ACHN (cell line): ENCODE data around the gene SNRNP48.

Source experiments
- DNase-seq: peaks from one replicate; pipeline ENCODE4 v3.0.0-alpha.2; 2015
- in situ Hi-C: cut with HindIII; loops from 2 replicates; pipeline ENCODE4 v1.10.0; 2017; ENCODE audit warnings: low sequenced_read_pairs, low pct_ligation_motif_present, low pct_unique_long_range_greater_than_20kb

Gene SNRNP48, protein sequence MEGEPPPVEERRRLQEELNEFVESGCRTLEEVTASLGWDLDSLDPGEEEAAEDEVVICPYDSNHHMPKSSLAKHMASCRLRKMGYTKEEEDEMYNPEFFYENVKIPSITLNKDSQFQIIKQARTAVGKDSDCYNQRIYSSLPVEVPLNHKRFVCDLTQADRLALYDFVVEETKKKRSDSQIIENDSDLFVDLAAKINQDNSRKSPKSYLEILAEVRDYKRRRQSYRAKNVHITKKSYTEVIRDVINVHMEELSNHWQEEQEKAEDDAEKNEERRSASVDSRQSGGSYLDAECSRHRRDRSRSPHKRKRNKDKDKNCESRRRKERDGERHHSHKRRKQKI

DNA sequence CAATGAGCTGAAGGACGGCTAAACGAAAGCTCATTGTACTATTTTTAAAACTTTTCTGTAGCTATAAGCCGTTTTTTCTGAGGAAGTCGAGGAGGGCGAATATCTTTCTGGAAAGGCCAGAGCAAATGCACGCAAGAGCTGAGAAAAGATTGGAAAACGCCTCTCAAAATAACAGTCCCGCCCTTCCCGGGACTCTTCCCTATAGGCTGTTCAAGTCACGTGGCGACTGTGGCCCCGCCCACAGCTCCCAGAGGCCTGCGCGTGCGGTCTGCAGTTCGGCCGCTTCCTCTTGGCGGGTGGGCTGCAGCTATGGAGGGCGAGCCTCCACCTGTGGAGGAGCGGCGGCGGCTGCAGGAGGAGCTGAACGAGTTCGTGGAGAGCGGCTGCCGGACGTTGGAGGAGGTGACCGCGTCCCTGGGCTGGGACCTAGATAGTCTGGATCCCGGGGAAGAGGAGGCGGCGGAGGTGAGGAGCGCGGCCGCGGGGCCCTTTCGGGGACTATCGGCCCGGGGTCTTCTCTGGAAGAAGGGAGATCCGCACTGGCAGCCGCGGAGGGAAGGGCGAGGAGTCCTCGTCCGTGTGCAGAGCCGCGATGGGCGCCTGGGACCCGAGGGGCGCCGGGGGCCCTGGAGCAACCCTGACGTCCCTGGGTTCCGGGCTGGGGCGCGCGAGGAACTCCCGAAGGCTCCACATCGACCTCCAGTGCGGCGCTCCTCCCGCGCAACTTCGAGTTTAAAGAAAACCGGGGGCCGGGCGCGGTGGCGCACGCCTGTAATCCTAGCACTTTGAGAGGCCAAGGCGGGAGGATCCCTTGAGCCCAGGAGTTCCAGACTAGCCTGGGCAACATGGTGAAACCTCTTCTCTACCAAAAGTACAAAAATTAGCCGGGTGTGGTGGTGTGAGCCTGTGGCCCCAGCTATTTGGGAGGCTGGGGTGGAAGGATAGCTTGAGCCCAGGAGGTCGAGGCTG lies at the start of gene SNRNP48:
Gene SNRNP48 (plus strand): TSS at position 250 of the 969 bp plus-strand sequence. CDS start 60 bp downstream, at position 310.
- DNase-seq = peak; percentile 91
- in situ Hi-C loops = loop anchor here (25.0 kb wide), 1 partner anchor 303 kb away; no protein-coding TSS in a partner anchor

DNA sequence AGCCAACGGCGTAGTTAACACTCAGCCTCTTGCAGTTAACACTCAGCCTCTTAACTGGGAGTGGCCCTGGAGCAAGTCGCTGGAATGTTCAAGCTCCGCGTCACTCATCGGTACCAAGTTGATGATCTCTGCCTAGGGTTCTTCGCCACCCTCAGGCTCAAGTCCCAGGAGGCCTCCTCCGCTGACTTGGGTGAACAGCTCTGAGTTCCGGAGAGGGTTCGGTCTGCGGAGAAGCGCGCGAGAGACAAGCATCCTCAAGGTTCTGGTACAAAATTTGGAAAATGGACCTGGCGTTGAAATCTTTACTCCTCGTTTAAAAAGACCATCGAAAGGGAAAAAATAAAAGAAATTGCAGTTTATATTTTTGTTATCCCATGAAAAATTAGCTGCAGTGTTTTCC lies 49.4 kb upstream of the SNRNP48 start:
- DNase-seq = no peak
- in situ Hi-C loops = no loop called here

DNA sequence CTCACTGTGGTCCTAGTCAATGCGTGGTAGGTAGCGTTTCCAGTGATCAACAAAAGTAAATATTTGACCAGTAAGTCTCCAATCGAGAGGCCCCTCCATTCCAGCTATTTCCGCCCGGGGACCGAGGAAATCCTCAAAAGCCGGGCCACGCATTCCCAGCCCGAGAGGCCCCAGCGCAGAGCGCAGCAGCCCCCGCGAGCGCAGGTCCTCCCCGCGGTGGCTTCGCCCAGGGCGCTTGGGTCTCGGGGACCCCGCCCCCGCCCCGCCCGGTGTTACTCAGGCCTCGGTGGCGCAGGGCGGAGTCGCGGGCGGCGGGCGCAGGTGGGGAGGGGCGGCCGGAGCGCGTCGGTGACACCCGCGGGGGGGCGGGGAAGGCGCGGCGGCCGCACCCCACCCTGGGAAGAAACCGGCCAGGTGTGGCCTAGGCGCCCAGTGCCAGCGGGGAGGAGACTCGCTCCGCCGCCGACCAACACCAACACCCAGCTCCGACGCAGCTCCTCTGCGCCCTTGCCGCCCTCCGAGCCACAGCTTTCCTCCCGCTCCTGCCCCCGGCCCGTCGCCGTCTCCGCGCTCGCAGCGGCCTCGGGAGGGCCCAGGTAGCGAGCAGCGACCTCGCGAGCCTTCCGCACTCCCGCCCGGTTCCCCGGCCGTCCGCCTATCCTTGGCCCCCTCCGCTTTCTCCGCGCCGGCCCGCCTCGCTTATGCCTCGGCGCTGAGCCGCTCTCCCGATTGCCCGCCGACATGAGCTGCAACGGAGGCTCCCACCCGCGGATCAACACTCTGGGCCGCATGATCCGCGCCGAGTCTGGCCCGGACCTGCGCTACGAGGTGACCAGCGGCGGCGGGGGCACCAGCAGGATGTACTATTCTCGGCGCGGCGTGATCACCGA lies 48.6 kb upstream of the SNRNP48 start, which contains the start of gene DSP:
Gene DSP (plus strand): TSS at position 497 of the 890 bp plus-strand sequence. CDS start 245 bp downstream, at position 742.
- DNase-seq = peak; percentile 37
- in situ Hi-C loops = no loop called here

DNA sequence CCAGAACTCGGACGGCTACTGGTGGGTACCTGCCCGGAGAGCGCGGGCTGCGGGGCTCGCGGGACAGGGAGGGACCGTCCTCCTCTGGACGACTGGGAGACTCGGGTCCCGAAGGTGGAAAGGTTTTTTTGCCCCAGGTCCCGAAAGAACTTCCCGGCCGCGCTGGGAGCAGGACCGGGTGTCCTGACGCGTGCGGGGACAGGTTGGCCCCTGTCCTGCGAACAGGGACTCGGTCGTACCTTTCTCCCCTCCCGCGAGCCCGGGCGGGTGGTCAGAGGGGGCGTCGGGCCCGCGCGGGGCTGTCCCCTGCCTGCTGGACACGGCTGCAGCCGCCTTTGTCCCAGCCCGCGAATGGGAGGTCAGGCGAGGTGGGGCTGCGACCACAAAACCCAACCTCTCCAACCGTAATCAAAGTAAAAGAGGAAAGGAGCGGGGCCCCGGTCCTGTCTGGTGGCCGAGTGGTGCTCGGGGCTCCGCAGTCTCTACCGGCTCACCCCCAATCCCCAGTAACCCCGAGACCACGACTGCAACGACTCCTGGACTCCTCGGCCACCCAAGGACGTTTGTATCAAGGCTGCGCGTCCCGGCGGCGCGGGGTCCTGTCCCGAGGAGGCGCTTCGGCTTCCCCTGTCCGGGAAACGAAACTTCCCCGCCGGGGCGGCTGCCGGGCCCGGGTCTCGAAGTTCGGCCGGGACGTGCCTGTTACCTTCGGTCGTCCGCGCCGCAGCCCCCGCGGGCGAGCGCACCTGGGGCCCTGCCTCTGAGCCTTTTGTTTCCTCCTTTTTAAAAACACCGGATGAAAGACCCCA lies 47.7 kb upstream of the SNRNP48 start:
- peak; percentile 21 for DNase-seq
- in situ Hi-C loops = no loop called here

DNA sequence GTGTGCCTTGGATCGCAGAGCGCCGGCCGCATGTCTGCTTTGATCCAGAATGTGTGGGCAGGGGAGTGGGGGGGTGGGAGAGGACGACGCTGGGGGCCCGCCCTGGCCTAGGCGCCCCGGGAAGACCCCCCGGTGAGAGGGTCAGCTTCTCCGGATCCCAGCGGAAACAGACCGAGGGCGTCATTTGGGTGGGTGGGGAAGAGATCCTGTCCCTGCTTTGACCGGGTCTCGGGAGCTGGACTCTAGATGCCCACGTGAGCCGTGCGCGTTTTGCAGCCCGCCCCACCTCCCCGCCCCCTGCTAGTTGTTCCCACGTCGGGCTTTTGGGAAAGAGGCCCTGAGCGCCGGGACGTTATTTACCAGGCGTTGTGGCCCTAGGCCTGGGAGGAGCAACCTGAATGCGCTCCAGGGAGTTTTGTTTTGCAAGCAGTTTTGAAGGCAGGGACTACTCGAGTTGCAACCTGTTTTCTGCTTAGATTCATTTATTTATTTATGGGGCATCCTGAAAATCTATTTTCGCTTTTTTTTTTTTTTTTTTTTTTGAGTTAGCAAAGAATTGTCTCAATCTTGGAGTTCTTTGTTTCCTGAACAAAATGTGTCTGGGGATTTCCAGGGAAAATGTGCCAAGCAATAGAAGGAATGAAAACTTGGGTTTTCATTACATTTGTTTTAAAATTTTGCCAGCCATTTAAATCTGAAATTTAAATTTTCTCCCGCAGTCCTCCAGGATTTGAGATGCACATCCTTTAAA lies 46.9 kb upstream of the SNRNP48 start:
- peak; percentile 60 for DNase-seq
- in situ Hi-C loops = no loop called here

DNA sequence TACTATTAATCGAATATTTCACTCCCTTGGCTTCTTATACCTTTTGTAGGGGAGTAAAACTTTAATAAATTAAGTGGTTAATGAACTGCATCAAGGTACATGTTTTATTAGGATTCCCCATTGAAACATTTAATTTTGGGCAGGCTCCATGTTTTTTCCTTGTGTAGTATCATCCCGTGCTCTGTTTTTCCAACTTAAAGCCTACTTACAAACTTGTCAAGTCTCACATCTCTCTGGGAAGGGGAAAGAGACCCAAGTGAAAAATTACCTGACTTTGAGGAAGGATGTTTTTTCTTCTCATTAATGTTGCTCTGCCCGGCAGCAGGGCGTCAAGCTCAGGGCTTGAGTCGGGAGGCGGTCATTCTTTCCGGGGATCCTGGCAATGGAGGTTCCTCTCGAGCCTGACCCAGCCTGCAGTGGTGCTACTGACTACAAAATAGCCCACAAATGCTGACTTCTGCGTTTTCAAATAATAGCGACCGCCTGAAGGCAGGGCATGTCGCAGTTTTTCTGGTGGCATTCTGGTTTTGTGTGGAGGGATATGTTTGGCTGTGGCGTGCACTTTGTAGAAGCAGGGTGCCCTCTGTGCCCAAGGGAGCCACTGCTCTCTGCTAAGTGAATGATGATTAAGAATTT lies 46.1 kb upstream of the SNRNP48 start:
- in situ Hi-C loops = no loop called here
- no peak for DNase-seq

DNA sequence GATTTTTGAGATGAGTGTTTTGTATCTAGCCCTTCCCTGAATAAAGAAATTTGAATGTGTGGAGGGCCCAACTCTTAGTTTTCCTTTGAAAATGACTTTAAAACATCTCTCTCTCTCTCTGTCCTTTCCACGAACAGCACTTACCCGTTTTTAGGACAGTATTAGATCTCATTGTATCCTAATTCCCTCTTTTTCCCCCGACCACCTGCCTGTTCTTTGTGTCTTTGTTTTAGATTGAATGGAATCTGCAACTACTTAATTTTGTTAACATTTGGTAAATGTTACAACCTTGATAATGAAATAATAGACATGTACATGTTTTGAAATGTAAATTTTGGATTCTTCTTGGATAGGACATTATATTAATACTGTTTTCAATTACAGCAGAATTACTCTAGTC lies 45.4 kb upstream of the SNRNP48 start:
- in situ Hi-C loops = no loop called here
- DNase-seq = no peak

DNA sequence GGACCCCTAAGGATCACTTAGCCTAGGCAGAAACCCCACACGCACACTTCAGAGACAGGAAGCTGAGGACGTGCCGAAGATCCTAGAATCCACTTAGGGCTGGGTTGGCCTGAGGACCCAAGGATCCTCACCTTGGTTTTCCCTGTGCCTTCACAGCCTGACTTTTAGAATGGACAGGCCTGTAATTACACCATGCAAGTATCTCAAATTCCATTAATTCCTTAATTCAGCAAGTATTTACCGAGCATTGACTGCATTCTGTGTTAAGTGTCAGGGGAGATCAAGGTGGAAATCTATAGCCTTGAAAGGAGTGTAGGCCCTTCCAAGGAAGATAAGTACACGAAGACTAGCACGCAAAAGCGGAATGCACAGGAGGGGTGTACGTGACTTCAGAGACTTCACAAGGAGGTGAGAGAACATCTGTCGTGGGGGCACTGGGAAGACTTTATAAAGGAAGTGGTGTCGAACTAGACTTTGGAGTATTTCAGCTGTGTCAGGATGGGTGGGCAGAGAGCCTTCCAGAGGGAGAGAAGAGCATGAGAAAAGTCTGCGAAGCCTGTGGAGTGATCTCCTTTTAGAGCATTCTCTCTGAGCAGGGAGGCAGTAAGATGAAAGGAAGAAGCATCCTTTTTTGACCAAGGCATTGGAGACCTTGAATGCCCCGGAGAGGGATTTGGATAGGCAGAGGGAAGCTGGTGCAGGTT lies 44.5 kb upstream of the SNRNP48 start:
- DNase-seq = no peak
- in situ Hi-C loops = no loop called here

DNA sequence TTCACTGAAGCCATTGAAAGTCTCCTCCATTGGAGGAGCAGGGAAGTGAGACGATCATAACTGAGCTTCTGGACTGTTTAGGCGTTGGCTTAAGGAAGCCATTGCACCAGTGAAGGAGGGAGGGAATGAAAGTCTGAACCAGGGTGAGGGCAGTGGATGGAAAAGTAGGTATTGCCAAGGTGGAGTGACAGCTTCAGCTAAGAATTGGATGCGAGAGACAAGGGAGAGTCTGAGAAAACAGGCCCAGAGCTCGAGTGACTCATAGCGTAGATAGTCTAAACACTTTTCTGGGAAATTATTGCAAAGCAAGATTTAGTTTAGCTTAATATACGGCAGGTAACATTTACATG lies 44.0 kb upstream of the SNRNP48 start:
- no peak for DNase-seq
- in situ Hi-C loops = no loop called here

DNA sequence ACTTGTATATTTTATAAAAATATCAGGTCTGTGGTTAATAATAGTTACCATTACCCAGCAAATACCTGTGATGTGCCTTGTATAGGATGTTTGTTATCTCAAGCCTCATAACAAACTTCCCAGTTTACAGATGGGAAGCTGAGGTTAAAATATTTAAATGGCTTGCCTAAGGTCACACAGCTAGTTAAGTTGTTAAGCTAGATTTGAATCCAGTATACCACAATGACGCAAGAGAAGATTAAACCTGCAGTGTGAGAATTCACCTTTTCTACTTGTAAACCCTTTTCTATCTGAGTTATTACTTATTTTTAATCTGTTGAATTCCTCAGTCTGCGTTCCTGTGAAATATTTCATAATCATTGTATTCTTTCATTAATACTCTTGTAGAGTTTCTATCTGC lies 43.6 kb upstream of the SNRNP48 start:
- DNase-seq = no peak
- in situ Hi-C loops = no loop called here

DNA sequence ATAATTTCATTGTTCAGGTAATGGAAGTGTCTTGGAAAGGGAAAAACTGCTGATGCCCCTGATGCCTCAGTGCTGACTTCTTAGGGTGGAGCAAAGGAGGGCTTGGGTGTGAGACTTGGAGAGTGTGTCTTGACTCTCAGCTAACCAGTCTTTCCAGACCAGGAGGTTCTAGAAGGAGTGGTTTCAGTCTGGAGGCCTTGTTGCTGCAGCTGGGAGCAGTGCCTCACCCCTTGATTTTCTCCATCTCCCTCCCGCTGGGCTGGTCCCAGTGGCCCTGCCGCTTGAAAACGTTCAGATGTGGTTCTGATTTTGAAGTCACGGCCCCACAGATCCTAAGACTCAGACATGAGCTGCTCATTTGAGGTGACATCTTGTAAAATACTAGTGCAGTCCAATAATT lies 43.1 kb upstream of the SNRNP48 start:
- DNase-seq = no peak
- in situ Hi-C loops = no loop called here

DNA sequence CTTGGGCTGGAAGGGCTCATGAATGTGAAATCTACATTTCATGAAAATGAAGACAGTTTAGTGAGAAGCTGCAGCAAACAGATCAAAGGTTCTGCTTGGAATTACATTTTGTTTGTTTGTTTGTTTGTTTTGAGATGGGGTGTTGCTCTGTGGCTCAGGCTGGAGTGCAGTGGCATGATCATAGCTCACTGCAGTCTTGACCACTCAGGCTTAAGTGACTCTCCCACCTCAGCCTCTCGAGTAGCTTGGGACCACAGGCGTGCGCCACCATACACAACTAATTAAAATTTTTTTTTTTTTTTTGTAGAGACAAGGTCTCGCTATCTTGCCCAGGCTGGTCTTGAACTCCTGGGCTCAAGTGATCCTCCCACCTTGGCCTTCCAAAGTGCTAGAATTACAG lies 42.7 kb upstream of the SNRNP48 start:
- in situ Hi-C loops = no loop called here
- no peak for DNase-seq

DNA sequence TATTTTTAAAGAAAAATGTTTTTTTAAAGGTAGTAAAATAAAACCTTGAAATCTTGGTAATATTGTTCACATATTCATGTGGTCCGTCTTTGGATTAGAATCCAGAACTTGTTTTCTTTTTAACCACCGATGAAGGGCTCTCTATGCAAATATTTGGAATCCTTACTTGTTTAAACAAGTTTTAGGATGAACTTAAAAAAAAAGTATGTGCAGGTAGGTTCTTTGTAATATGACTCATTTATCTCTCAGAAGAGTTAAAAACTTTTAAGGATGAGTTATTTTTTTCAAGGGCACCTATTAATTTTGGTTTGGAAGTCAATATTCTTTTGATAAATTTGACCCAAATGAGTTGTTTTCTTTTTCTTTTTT lies 39.6 kb upstream of the SNRNP48 start:
- in situ Hi-C loops = no loop called here
- no peak for DNase-seq

DNA sequence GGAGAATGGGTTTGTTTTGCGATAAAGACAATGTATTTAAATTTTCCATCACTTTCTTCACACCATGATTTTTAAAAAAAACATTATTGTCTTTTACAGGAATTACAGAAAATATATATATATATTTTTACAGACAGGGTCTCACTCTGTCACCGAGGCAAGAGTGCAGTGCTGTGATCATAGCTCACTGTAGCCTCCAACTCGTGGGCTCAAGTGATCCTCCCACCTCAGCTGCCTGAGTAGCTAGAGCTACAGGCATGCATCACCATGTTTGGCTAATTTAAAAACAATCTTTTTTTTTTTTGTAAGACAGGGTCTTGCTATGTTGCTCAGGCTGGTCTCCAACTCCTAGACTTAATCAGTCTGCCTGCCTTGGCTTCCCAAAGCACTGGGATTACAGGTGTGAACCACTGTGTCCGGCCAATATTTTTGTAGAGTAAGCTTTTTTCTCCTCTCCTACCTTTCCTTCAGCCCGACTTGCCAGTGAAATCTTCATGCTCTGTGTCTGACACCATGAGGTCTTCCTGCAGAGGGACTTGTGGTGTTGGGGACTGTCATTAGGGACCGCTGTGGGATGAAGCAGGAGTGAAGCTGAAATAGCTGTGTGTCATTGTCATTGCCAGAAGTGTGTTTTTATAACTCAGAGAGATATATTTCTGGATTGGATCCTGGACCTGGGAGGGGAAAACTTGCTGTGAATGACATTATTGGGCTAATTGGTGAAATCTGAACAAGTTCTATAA lies 35.3 kb upstream of the SNRNP48 start:
- in situ Hi-C loops = no loop called here
- no peak for DNase-seq

DNA sequence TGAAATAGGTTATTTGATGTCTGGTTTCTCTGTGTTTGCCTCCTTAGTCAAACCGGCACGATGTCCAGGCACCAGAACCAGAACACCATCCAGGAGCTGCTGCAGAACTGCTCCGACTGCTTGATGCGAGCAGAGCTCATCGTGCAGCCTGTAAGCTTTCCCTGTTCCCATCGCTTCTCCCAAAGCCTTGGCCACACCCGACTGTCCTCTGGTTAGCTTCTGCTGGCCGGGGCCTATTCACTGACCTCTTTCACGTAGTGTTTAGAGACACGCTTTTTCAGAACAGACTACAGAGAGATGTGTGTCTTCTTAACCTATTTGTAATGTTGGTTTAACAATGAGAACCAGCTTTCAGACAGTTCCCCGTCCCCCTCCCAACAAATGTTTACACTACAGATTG lies 34.3 kb upstream of the SNRNP48 start:
- in situ Hi-C loops = no loop called here
- DNase-seq = no peak
